Activated naive CD4-positive, alpha-beta T cell treated with anti-CD3 and anti-CD28 coated beads, Interleukin-2, amount 10 ng/mL, durations not matched to agents 7 days and 5 days (primary cell): ENCODE results near the gene RPTOR.
"Not testable (repeated sequence)": the region's sequence is repeated elsewhere in the genome, so short reads cannot be mapped to it uniquely, and the experiment has no call there.

Source experiments
- CTCF ChIA-PET: fragments of 350-600 bp; sonication (Branson Sonifier 250); formaldehyde crosslinking; loops from one replicate; lab custom pipeline; 2021; ENCODE audit warnings: antibody characterized with exemption; lab: Charles Lee
- DNase-seq: peaks from one replicate; pipeline ENCODE4 v3.0.0-alpha.2; 2020
- H3K27ac Mint-ChIP-seq: one replicate; pipeline ENCODE4 v1.8.0; 2021; ENCODE audit warnings: mild to moderate bottlenecking, moderate library complexity, mixed read lengths
- H3K27me3 Mint-ChIP-seq: one replicate; pipeline ENCODE4 v1.8.0; 2021; ENCODE audit warnings: mild to moderate bottlenecking, mixed read lengths
- H3K36me3 Mint-ChIP-seq: one replicate; pipeline ENCODE4 v1.8.0; 2021; ENCODE audit warnings: mixed read lengths
- H3K4me1 Mint-ChIP-seq: one replicate; pipeline ENCODE4 v1.8.0; 2021; ENCODE audit warnings: mixed read lengths
- H3K4me3 Mint-ChIP-seq: one replicate; pipeline ENCODE4 v1.8.0; 2021; ENCODE audit warnings: mild to moderate bottlenecking, moderate library complexity, mixed read lengths
- H3K9me3 Mint-ChIP-seq: one replicate; pipeline ENCODE4 v1.8.0; 2021; ENCODE audit warnings: mixed read lengths

The RPTOR gene

GRCh38 chr17:80872001-80872500 is 327.4 kb downstream of the RPTOR start:
- no peaks in the 10 kb centered on the region for H3K27me3 Mint-ChIP-seq
- CTCF ChIA-PET: no interaction called here

GRCh38 chr17:80872501-80873306 is 328.1 kb downstream of the RPTOR start:
- Mint-ChIP-seq H3K27ac (peak overlapping the region; percentile 87), H3K36me3 (peaks cover 60% of the 10 kb centered on the region), H3K9me3 (no peaks in the 10 kb centered on the region), H3K4me3 (no peak overlapping the region), H3K4me1 (peaks cover 89% of the 10 kb centered on the region), H3K27me3 (no peaks in the 10 kb centered on the region)
- CTCF ChIA-PET: no interaction called here
- DNase-seq: no peak

More at GRCh38 chr17:80872001-80872500, 327.4 kb downstream of the RPTOR start:
- peaks cover 89% of the 10 kb centered on the region for H3K4me1 Mint-ChIP-seq
- H3K4me3 Mint-ChIP-seq: peak overlapping the region; percentile 29
- no peaks in the 10 kb centered on the region for H3K9me3 Mint-ChIP-seq
- H3K36me3 Mint-ChIP-seq: peaks cover 58% of the 10 kb centered on the region
- H3K27ac Mint-ChIP-seq: peak overlapping the region; percentile 87
- no peak for DNase-seq

GRCh38 chr17:80873307-80873951 is 328.8 kb downstream of the RPTOR start:
- CTCF ChIA-PET: no interaction called here
- peak overlapping the region; percentile 74 for H3K27ac Mint-ChIP-seq

GRCh38 chr17:80874866-80875445 is 330.3 kb downstream of the RPTOR start:
- peak; percentile 14 for DNase-seq
- H3K4me3 Mint-ChIP-seq: no peak overlapping the region
- H3K36me3 Mint-ChIP-seq: peaks cover 54% of the 10 kb centered on the region
- CTCF ChIA-PET: no interaction called here
- H3K27ac Mint-ChIP-seq: peak overlapping the region; percentile 81
- no peaks in the 10 kb centered on the region for H3K9me3 Mint-ChIP-seq
- H3K4me1 Mint-ChIP-seq: peaks cover 89% of the 10 kb centered on the region
- no peaks in the 10 kb centered on the region for H3K27me3 Mint-ChIP-seq

More at GRCh38 chr17:80873307-80873951, 328.8 kb downstream of the RPTOR start:
- H3K27me3 Mint-ChIP-seq: no peaks in the 10 kb centered on the region
- H3K4me1 Mint-ChIP-seq: peaks cover 89% of the 10 kb centered on the region
- peaks cover 55% of the 10 kb centered on the region for H3K36me3 Mint-ChIP-seq
- DNase-seq: no peak
- no peak overlapping the region for H3K4me3 Mint-ChIP-seq
- H3K9me3 Mint-ChIP-seq: no peaks in the 10 kb centered on the region

GRCh38 chr17:80875480-80875995 is 330.9 kb downstream of the RPTOR start:
- H3K4me3 Mint-ChIP-seq, H3K27me3 Mint-ChIP-seq, CTCF ChIA-PET, H3K9me3 Mint-ChIP-seq: not testable (repeated sequence)
- peaks cover 55% of the 10 kb centered on the region for H3K36me3 Mint-ChIP-seq
- peak overlapping the region; percentile 81 for H3K27ac Mint-ChIP-seq
- H3K4me1 Mint-ChIP-seq: peaks cover 87% of the 10 kb centered on the region
- DNase-seq: peak; percentile 17

GRCh38 chr17:80876456-80876949 is 331.9 kb downstream of the RPTOR start:
- CTCF ChIA-PET: interaction anchor here (1.3 to 2.2 kb wide), 4 partner anchors 15 to 42 kb away, joined by 3 to 5 read pairs (median 3); no protein-coding TSS in a partner anchor
- peak overlapping the region; percentile 53 for H3K4me3 Mint-ChIP-seq
- peak overlapping the region; percentile 98 for H3K27ac Mint-ChIP-seq

GRCh38 chr17:80876950-80877728 is 332.5 kb downstream of the RPTOR start:
- no peaks in the 10 kb centered on the region for H3K27me3 Mint-ChIP-seq
- peaks cover 77% of the 10 kb centered on the region for H3K4me1 Mint-ChIP-seq
- peak overlapping the region; percentile 53 for H3K4me3 Mint-ChIP-seq
- H3K27ac Mint-ChIP-seq: peak overlapping the region; percentile 98
- H3K9me3 Mint-ChIP-seq: no peaks in the 10 kb centered on the region
- peaks cover 53% of the 10 kb centered on the region for H3K36me3 Mint-ChIP-seq
- DNase-seq: peak; percentile 65
- CTCF ChIA-PET: interaction anchor here (1.2 to 2.2 kb wide), 7 partner anchors 15 to 86 kb away, joined by 3 to 9 read pairs (median 3); no protein-coding TSS in a partner anchor

More at GRCh38 chr17:80876456-80876949, 331.9 kb downstream of the RPTOR start:
- Mint-ChIP-seq H3K4me1 (peaks cover 82% of the 10 kb centered on the region), H3K36me3 (peaks cover 54% of the 10 kb centered on the region)
- DNase-seq, H3K27me3 Mint-ChIP-seq, H3K9me3 Mint-ChIP-seq: not testable (repeated sequence)

GRCh38 chr17:80877729-80878303 is 333.2 kb downstream of the RPTOR start:
- peaks cover 59% of the 10 kb centered on the region for H3K36me3 Mint-ChIP-seq
- peaks cover 71% of the 10 kb centered on the region for H3K4me1 Mint-ChIP-seq
- no peaks in the 10 kb centered on the region for H3K9me3 Mint-ChIP-seq
- peak overlapping the region; percentile 53 for H3K4me3 Mint-ChIP-seq
- no peaks in the 10 kb centered on the region for H3K27me3 Mint-ChIP-seq
- CTCF ChIA-PET: interaction anchor here (1.2 to 2.2 kb wide), 7 partner anchors 14 to 87 kb away, joined by 3 to 9 read pairs (median 3); no protein-coding TSS in a partner anchor
- no peak for DNase-seq
- peak overlapping the region; percentile 98 for H3K27ac Mint-ChIP-seq

GRCh38 chr17:80878876-80879722 is 334.5 kb downstream of the RPTOR start:
- Mint-ChIP-seq H3K9me3 (no peaks in the 10 kb centered on the region), H3K27me3 (no peaks in the 10 kb centered on the region), H3K4me3 (no peak overlapping the region), H3K27ac (peak overlapping the region; percentile 98), H3K36me3 (peaks cover 54% of the 10 kb centered on the region), H3K4me1 (peaks cover 58% of the 10 kb centered on the region)
- CTCF ChIA-PET: interaction anchor here (1.3 to 2.2 kb wide), 2 partner anchors 13 to 19 kb away, joined by 4 to 5 read pairs; no protein-coding TSS in a partner anchor
- no peak for DNase-seq

- CTCF ChIA-PET: interaction anchor here (1.3 to 1.4 kb wide), 2 partner anchors 9 to 18 kb away, joined by 3 to 4 read pairs; no protein-coding TSS in a partner anchor
- no peak overlapping the region for H3K4me3 Mint-ChIP-seq
- peak overlapping the region; percentile 70 for H3K27ac Mint-ChIP-seq
Observed at GRCh38 chr17:80879723-80880647, 335.3 kb downstream of the RPTOR start.

GRCh38 chr17:80880648-80880985 is 336.0 kb downstream of the RPTOR start:
- Mint-ChIP-seq H3K27me3 (no peaks in the 10 kb centered on the region), H3K27ac (no peak overlapping the region), H3K9me3 (no peaks in the 10 kb centered on the region), H3K4me3 (no peak overlapping the region), H3K36me3 (peaks cover 49% of the 10 kb centered on the region), H3K4me1 (peaks cover 43% of the 10 kb centered on the region)
- no peak for DNase-seq
- CTCF ChIA-PET: interaction anchor here (1.3 to 1.4 kb wide), 2 partner anchors 9 to 18 kb away, joined by 3 to 4 read pairs; no protein-coding TSS in a partner anchor

More at GRCh38 chr17:80879723-80880647, 335.3 kb downstream of the RPTOR start:
- no peaks in the 10 kb centered on the region for H3K9me3 Mint-ChIP-seq
- peaks cover 49% of the 10 kb centered on the region for H3K4me1 Mint-ChIP-seq
- H3K36me3 Mint-ChIP-seq: peaks cover 48% of the 10 kb centered on the region
- H3K27me3 Mint-ChIP-seq: no peaks in the 10 kb centered on the region
- DNase-seq: no peak
